ENCODE data around the gene PBX1.

Gene PBX1

DNA sequence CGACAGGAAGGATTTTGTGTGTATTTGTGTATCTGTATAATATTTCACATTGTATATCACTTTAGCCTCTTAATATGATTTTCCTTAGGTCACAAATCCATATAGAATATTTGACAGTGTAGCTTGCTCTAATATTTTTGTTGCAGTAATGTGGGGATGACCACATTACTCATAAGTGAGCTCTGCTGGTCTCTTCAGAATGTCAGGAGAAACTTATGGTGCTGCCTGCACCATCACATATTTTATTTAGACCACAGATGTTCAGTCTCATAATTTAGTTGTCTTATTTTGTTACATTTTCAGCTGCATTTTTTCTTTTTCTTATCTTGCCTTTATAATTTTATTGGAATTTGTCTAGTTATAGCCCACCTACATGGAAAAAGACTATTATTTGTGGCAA, 205.3 kb downstream of the PBX1 start:
- Histone ChIP-seq H3K9me3 (ENCODE audit: control insufficient read depth, insufficient read depth, low read depth, low read length) (no peaks in the 10 kb centered on the region), H3K36me3 (ENCODE audit: control insufficient read depth in 2 of 2, insufficient read depth in 1 of 2, low read length in 2 of 2) (no peaks in the 10 kb centered on the region), H3K4me3 (ENCODE audit: low read depth, low read length) (no peak overlapping the region), H3K4me1 (ENCODE audit: control insufficient read depth, insufficient read depth, low read length) (no peaks in the 10 kb centered on the region; the same call in 1 of the 2 replicates), H3K27ac (ENCODE audit: extremely low read depth, low read depth, low read length) (no peak overlapping the region)
- POLR2A ChIA-PET = no interaction called here
- TF ChIP-seq MZF1 (tag by site-specific recombination; IDR thresholded peaks at IDR 0.05; ENCODE audit: borderline replicate concordance) (no peak), ZNF549 (tag by site-specific recombination; IDR thresholded peaks at IDR 0.05) (no peak), ZNF670 (tag by site-specific recombination; IDR thresholded peaks at IDR 0.05; ENCODE audit: low read depth) (no peak), ZNF239 (tag by site-specific recombination; IDR thresholded peaks at IDR 0.05) (no peak)
- TF ChIP-seq, protein P1, sequence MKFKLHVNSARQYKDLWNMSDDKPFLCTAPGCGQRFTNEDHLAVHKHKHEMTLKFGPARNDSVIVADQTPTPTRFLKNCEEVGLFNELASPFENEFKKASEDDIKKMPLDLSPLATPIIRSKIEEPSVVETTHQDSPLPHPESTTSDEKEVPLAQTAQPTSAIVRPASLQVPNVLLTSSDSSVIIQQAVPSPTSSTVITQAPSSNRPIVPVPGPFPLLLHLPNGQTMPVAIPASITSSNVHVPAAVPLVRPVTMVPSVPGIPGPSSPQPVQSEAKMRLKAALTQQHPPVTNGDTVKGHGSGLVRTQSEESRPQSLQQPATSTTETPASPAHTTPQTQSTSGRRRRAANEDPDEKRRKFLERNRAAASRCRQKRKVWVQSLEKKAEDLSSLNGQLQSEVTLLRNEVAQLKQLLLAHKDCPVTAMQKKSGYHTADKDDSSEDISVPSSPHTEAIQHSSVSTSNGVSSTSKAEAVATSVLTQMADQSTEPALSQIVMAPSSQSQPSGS (tag by site-specific recombination; IDR thresholded peaks at IDR 0.05; ENCODE audit: low read depth) = no peak
- TF ChIP-seq, protein P2, sequence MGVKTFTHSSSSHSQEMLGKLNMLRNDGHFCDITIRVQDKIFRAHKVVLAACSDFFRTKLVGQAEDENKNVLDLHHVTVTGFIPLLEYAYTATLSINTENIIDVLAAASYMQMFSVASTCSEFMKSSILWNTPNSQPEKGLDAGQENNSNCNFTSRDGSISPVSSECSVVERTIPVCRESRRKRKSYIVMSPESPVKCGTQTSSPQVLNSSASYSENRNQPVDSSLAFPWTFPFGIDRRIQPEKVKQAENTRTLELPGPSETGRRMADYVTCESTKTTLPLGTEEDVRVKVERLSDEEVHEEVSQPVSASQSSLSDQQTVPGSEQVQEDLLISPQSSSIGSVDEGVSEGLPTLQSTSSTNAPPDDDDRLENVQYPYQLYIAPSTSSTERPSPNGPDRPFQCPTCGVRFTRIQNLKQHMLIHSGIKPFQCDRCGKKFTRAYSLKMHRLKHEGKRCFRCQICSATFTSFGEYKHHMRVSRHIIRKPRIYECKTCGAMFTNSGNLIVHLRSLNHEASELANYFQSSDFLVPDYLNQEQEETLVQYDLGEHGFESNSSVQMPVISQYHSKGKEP (tag by site-specific recombination; IDR thresholded peaks at IDR 0.05) = no peak
- TF ChIP-seq, protein P3, sequence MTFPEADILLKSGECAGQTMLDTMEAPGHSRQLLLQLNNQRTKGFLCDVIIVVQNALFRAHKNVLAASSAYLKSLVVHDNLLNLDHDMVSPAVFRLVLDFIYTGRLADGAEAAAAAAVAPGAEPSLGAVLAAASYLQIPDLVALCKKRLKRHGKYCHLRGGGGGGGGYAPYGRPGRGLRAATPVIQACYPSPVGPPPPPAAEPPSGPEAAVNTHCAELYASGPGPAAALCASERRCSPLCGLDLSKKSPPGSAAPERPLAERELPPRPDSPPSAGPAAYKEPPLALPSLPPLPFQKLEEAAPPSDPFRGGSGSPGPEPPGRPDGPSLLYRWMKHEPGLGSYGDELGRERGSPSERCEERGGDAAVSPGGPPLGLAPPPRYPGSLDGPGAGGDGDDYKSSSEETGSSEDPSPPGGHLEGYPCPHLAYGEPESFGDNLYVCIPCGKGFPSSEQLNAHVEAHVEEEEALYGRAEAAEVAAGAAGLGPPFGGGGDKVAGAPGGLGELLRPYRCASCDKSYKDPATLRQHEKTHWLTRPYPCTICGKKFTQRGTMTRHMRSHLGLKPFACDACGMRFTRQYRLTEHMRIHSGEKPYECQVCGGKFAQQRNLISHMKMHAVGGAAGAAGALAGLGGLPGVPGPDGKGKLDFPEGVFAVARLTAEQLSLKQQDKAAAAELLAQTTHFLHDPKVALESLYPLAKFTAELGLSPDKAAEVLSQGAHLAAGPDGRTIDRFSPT (tag by site-specific recombination; IDR thresholded peaks at IDR 0.05) = no peak
- CTCF ChIA-PET = interaction anchor here (0.5 to 0.7 kb wide), 2 partner anchors 245 to 412 kb away, joined by 3 to 4 read pairs; no protein-coding TSS in a partner anchor

DNA sequence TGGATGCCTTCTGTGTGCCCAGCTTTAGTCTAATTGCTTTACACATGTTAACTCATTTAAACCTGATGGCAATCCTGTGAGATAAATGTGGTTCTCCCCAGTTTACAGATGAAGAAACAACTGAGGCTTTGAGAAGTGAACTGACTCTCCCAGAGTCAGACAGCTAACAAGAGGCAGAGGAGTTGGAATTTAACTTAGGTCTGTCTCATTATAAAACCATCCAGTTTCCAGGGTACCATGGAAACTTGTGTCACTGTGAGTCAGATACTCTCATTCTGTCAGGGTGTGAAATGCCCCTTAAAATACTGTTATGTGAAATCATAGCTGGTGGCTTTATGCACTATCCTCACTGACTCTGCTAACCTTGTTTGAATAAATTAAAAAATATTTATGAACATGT, 206.6 kb downstream of the PBX1 start:
- ChIA-PET CTCF (interaction anchor here (0.6 to 1.3 kb wide), 2 partner anchors 9 to 602 kb away, joined by 3 read pairs; no protein-coding TSS in a partner anchor), POLR2A (no interaction called here)
- Histone ChIP-seq H3K4me3 (ENCODE audit: low read depth, low read length) (no peak overlapping the region), H3K9me3 (ENCODE audit: control insufficient read depth, insufficient read depth, low read depth, low read length) (no peaks in the 10 kb centered on the region), H3K36me3 (ENCODE audit: control insufficient read depth in 2 of 2, insufficient read depth in 1 of 2, low read length in 2 of 2) (no peaks in the 10 kb centered on the region), H3K27ac (ENCODE audit: extremely low read depth, low read depth, low read length) (no peak overlapping the region), H3K4me1 (ENCODE audit: control insufficient read depth, insufficient read depth, low read length) (no peaks in the 10 kb centered on the region; the same call in 1 of the 2 replicates)
- TF ChIP-seq ZBTB8A (tag by site-specific recombination; IDR thresholded peaks at IDR 0.05) (no peak), ZBTB20 (tag by site-specific recombination; IDR thresholded peaks at IDR 0.05) (peak; percentile 83), ZNF664 (tag by site-specific recombination; IDR thresholded peaks at IDR 0.05) (peak; percentile 23; the same call in 1 of the 2 replicates), ZNF394 (tag by site-specific recombination; IDR thresholded peaks at IDR 0.05; ENCODE audit: borderline replicate concordance) (0 out of 2 replicates have a peak, but pooled peaks have one; percentile 16)

DNA sequence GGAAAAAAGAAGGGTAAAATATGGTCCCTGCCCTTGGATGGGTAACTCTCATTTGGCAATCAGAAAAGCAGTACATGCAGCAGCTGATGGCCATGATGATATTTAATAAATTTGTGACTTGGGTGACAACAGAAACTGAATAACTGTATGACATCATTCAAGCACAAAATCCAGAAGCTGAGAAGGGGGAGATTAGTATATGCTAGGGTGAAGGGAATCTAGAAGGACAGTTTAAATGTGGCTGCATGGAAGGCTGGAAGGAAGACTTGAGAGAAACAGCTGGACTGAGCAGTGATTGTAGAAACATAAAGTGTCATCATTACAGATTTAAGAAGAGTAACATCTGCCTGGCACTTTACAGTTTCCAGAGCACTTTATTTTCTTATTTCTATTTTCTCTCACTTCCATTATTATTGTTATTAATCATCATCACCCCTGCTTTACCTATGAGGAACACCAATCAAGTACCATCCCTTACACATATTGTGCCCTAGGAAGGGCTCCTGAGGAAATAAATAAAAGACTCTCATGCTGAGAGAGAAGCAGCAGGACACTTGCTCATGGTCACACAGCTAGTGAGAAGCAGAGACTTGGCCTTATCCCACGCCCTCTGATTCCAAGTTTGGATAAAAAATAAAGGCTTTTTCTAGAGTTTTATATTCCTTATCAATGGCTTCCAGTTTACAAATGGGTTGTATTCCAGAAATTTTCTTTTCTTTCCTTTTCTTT, 207.2 kb downstream of the PBX1 start:
- Histone ChIP-seq H3K27ac (ENCODE audit: extremely low read depth, low read depth, low read length) (no peak overlapping the region), H3K4me1 (ENCODE audit: control insufficient read depth, insufficient read depth, low read length) (peaks cover 3% of the 10 kb centered on the region), H3K9me3 (ENCODE audit: control insufficient read depth, insufficient read depth, low read depth, low read length) (no peaks in the 10 kb centered on the region), H3K36me3 (ENCODE audit: control insufficient read depth in 2 of 2, insufficient read depth in 1 of 2, low read length in 2 of 2) (no peaks in the 10 kb centered on the region), H3K4me3 (ENCODE audit: low read depth, low read length) (no peak overlapping the region)
- TF ChIP-seq ZIC2 (tag by site-specific recombination; IDR thresholded peaks at IDR 0.05) (peak; percentile 47), ZNF629 (tag by site-specific recombination; IDR thresholded peaks at IDR 0.05) (peak; percentile 55), ZBTB21 (tag by site-specific recombination; IDR thresholded peaks at IDR 0.05) (peak; percentile 41; the same call in 1 of the 2 replicates), ZNF266 (tag by site-specific recombination; IDR thresholded peaks at IDR 0.05; ENCODE audit: low read depth) (no peak)
- TF ChIP-seq, protein P1 (tag by site-specific recombination; IDR thresholded peaks at IDR 0.05; ENCODE audit: low read depth) = peak; percentile 78
- ChIA-PET POLR2A (no interaction called here), CTCF (interaction anchor here (1.3 kb wide), 1 partner anchor 9 kb away, joined by 3 read pairs; no protein-coding TSS in a partner anchor)
